GM12865 (cell line): ENCODE results near the gene PAMR1.

ENCODE experiments used
- DNase-seq: peaks from one replicate; pipeline ENCODE4 v3.0.0; 2010; ENCODE audit warnings: low read depth
- H3K4me3 ChIP-seq: 2 replicates; pipeline ENCODE4 v1.5.1; 2011; ENCODE audit warnings: mild to moderate bottlenecking, low read depth, low read length, control low read depth
- CTCF ChIP-seq: IDR thresholded peaks from 2 replicates; pipeline ENCODE4 v1.5.1; 2011; ENCODE audit warnings: low read length, control low read depth, low read depth, inconsistent platforms; ENCODE audit not compliant: insufficient read depth; ENCODE audit errors: missing control alignments

PAMR1 gene

GRCh38 chr11:35478471-35479091, 46.8 kb downstream of the PAMR1 start:
- H3K4me3 ChIP-seq = no peak overlapping the region
- no peak for DNase-seq
- TF ChIP-seq CTCF = no peak

GRCh38 chr11:35477901-35478300, 47.5 kb downstream of the PAMR1 start:
- no peak for DNase-seq
- H3K4me3 ChIP-seq = no peak overlapping the region
- TF ChIP-seq CTCF = no peak

DNA sequence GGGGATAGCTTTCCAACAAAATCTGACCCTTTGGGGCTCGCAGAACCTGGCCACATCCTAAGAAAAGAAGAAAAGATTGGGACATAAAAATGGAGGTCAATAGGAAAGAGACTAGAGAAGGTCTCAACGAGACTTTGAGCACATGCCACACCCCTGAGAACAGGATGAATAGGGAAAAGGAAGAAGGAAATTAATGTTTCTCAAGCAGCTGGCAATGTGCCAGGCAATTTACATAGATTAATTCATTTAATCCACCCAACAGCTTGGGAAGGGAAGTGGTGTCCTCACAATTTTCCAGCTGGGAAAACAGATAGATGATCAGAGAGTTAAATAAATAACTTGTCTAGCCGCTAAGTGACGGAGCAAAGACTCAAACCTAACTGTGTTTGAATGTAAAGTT, 50.7 kb downstream of the PAMR1 start:
- no peak for TF ChIP-seq CTCF

DNA sequence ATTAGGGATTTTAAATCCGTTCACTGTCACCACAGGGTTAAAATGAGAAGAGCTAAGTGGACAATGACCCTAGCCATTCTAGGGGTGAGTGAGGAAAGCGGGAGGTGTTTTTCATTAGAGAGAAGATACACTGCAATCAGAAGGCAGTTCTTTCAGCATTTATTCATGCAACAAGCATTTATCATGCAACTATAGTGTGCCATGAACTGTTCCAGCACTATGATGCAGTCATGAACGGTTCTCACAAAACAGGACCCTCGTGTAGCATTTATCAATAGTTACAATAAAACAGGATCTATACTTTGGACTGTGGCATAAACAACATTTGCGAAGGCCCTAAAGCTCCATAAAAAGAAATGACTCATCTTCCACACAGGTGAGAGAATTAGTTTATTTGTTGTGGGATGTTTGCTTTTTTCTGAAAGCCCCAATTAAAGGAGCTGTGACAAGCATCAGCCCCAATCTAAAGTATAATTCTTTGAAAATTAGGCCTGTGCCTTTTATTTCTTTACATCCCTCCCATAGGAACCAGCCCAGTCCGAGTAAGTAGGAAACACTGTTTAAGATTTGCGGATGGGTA, 51.5 kb downstream of the PAMR1 start:
- no peak overlapping the region for H3K4me3 ChIP-seq
- TF ChIP-seq CTCF = no peak
- DNase-seq = no peak

More for the DNA sequence above, 50.7 kb downstream of the PAMR1 start:
- DNase-seq = no peak
- no peak overlapping the region for H3K4me3 ChIP-seq

DNA sequence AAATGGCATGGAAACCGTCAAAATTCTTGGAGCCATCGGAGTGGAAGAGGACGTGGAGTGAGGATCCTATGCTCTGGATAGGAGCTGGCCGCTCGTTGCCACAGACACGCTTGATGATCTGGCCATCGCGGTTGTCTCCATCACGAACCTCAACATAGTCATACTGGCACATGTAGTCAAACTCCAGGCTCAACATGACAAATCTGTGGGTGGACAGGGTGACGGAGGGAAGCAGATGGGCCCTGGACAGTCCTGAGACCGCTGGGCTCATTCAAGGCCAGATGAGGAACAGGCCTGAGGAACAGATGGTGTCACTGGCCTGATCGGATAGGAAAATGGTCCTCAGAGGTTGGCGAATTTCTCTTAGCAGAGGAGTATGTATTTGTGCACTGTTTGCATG, 54.8 kb downstream of the PAMR1 start:
- no peak overlapping the region for H3K4me3 ChIP-seq
- no peak for TF ChIP-seq CTCF
- DNase-seq = no peak

GRCh38 chr11:35466058-35466457, 59.4 kb downstream of the PAMR1 start:
- no peak overlapping the region for H3K4me3 ChIP-seq
- no peak for TF ChIP-seq CTCF
- DNase-seq = no peak

DNA sequence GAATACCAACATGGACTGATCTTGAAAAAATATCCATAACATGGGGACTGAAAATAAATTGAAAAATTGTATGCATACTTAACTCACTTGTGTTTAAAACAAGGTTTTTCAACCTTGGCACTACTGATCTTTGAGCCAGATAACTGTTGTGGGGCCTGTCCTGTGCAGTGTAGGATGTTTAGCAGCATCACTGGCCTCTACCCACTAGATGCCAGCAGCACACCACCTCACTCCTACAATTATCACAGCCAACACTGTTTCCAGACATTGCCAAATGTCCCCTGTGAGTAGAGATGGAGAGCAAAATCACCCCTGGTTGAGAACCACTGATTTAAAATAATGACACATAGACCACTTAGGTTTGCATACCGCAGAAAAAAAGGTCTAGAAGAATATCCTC, 61.1 kb downstream of the PAMR1 start:
- no peak for DNase-seq
- TF ChIP-seq CTCF = no peak

More for the DNA sequence above, 61.1 kb downstream of the PAMR1 start:
- H3K4me3 ChIP-seq = no peak overlapping the region
